B cell (primary cell): ENCODE measurements around the gene DRC7.

ENCODE experiments used
- CTCF ChIP-seq: fragments of 200-600 bp; IDR thresholded peaks from one replicate; pipeline ENCODE4 v1.8.0; 2022; ENCODE audit warnings: antibody characterized with exemption, mild to moderate bottlenecking
- EZH2 ChIP-seq: IDR thresholded peaks from 2 replicates; pipeline ENCODE4 v1.6.1; 2012; ENCODE audit warnings: borderline replicate concordance, low read depth, mild to moderate bottlenecking, moderate library complexity, low read length; ENCODE audit not compliant: insufficient read depth, poor library complexity, severe bottlenecking

GRCh38 chr16:57681950-57682728, 12.5 kb upstream of the DRC7 start:
- TF ChIP-seq CTCF (no peak), EZH2 (no peak)
